SK-N-SH treated with all-trans-retinoic acid at 6 μM for 48 hours (cell line): ENCODE results near the gene POU6F2.

Experiments used
- CSDC2 ChIP-seq: fragments of 250-450 bp; sonication (Bioruptor Pico); IDR thresholded peaks from 2 replicates; pipeline ENCODE4 v1.5.0; 2020; ENCODE audit warnings: mild to moderate bottlenecking, moderate library complexity
- OSR1 ChIP-seq: fragments of 250-450 bp; sonication (Bioruptor Pico); IDR thresholded peaks from 2 replicates; pipeline ENCODE4 v1.8.0; 2022; ENCODE audit warnings: moderate library complexity, mild to moderate bottlenecking, inconsistent platforms
- RARB ChIP-seq: fragments of 250-450 bp; sonication (Bioruptor Pico); IDR thresholded peaks from 2 replicates; pipeline ENCODE4 v1.8.0; 2021; ENCODE audit warnings: mild to moderate bottlenecking, moderate library complexity
- TCF4 ChIP-seq: fragments of 250-450 bp; sonication (Bioruptor Pico); IDR thresholded peaks from 2 replicates; pipeline ENCODE4 v1.8.0; 2021; ENCODE audit warnings: mild to moderate bottlenecking, moderate library complexity, borderline replicate concordance
- TOX ChIP-seq: fragments of 250-450 bp; sonication (Bioruptor Pico); IDR thresholded peaks from 2 replicates; pipeline ENCODE4 v1.8.0; 2021; ENCODE audit warnings: mild to moderate bottlenecking, moderate library complexity, borderline replicate concordance
- TSHZ2 ChIP-seq: fragments of 250-450 bp; sonication (Bioruptor Pico); IDR thresholded peaks from 2 replicates; pipeline ENCODE4 v1.5.0; 2020; ENCODE audit warnings: mild to moderate bottlenecking, moderate library complexity
- ZC3H10 ChIP-seq: fragments of 250-450 bp; sonication (Bioruptor Pico); IDR thresholded peaks from 2 replicates; pipeline ENCODE4 v1.5.1; 2021; ENCODE audit warnings: mild to moderate bottlenecking, moderate library complexity
- ZFP3 ChIP-seq: fragments of 250-450 bp; sonication (Bioruptor Pico); IDR thresholded peaks from 2 replicates; pipeline ENCODE4 v1.5.0; 2020; ENCODE audit warnings: mild to moderate bottlenecking, moderate library complexity
- ZFP30 ChIP-seq: fragments of 450-650 bp; formaldehyde crosslinking; IDR thresholded peaks from 2 replicates; pipeline ENCODE4 v1.5.0; 2022; ENCODE audit warnings: mild to moderate bottlenecking, moderate library complexity
- TF ChIP-seq, protein P1 (sequence below): fragments of 250-450 bp; sonication (Bioruptor Pico); IDR thresholded peaks from 2 replicates; pipeline ENCODE4 v1.8.0; 2020; ENCODE audit warnings: mild to moderate bottlenecking, moderate library complexity, borderline replicate concordance

GRCh38 chr7:39336442-39336841 lies 358.7 kb downstream of the POU6F2 start:
- TF ChIP-seq, protein P1, sequence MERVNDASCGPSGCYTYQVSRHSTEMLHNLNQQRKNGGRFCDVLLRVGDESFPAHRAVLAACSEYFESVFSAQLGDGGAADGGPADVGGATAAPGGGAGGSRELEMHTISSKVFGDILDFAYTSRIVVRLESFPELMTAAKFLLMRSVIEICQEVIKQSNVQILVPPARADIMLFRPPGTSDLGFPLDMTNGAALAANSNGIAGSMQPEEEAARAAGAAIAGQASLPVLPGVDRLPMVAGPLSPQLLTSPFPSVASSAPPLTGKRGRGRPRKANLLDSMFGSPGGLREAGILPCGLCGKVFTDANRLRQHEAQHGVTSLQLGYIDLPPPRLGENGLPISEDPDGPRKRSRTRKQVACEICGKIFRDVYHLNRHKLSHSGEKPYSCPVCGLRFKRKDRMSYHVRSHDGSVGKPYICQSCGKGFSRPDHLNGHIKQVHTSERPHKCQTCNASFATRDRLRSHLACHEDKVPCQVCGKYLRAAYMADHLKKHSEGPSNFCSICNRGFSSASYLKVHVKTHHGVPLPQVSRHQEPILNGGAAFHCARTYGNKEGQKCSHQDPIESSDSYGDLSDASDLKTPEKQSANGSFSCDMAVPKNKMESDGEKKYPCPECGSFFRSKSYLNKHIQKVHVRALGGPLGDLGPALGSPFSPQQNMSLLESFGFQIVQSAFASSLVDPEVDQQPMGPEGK (CRISPR knock-in tag): no peak
- no peak for TF ChIP-seq TSHZ2
- TF ChIP-seq ZFP3: no peak
- no peak for TF ChIP-seq TCF4 (CRISPR knock-in tag)
- TF ChIP-seq ZFP30: no peak
- no peak for TF ChIP-seq ZC3H10 (CRISPR knock-in tag)
- TF ChIP-seq RARB (CRISPR knock-in tag): no peak
- no peak for TF ChIP-seq CSDC2 (CRISPR knock-in tag)
- TF ChIP-seq TOX (CRISPR knock-in tag): no peak
- TF ChIP-seq OSR1 (CRISPR knock-in tag): no peak
